Ovary (tissue), 10 donors: ENCODE results near the gene EDA2R. TPM values are rescaled to one million over a fixed set of nuclear protein-coding genes. Genes with fewer than 3 reads are reported as not detected.

Experiments used
- DNase-seq, 5 donors: peaks; one replicate each; pipeline ENCODE4 v3.0.0-alpha.2; 2019 to 2020
- H3K27ac ChIP-seq, 2 donors: fragments of 200-600 bp; one replicate each; pipeline versions ENCODE4 v1.5.1 to v1.8.0; 2019 to 2022
- H3K27me3 ChIP-seq: fragments of 200-600 bp; one replicate; pipeline ENCODE4 v1.8.0; 2022
- H3K36me3 ChIP-seq: fragments of 200-600 bp; sonication (generic); one replicate; pipeline ENCODE4 v1.5.1; 2019
- H3K4me1 ChIP-seq: one replicate; pipeline ENCODE4 v1.8.1; 2013; ENCODE audit warnings: mild to moderate bottlenecking, moderate library complexity; ENCODE audit not compliant: insufficient read depth
- H3K4me3 ChIP-seq: fragments of 200-600 bp; sonication (generic); one replicate; pipeline ENCODE4 v1.5.1; 2017
- H3K9me3 ChIP-seq, 2 donors: fragments of 200-600 bp in 1 of 2; sonication (generic) in 1 of 2; one replicate each; pipeline versions ENCODE4 v1.5.1 to v1.8.1; 2013 to 2019; ENCODE audit warnings: mild to moderate bottlenecking in 1 of 2, moderate library complexity in 1 of 2
- CTCF ChIP-seq, 3 donors: fragments of 450-650 bp in 2 of 3; fragments of 200-600 bp in 1 of 3; IDR thresholded peaks; one replicate each; pipeline versions ENCODE4 v1.5.1 to v1.8.0; 2016 to 2022; ENCODE audit warnings: antibody characterized with exemption in 3 of 3, mild to moderate bottlenecking in 1 of 3
- EP300 ChIP-seq: sonication (generic); formaldehyde crosslinking; IDR thresholded peaks from one replicate; pipeline ENCODE4 v1.6.1; 2017; ENCODE audit warnings: antibody characterized with exemption
- POLR2A ChIP-seq: fragments of 450-650 bp; IDR thresholded peaks from one replicate; pipeline ENCODE4 v1.6.1; 2017; ENCODE audit warnings: antibody characterized with exemption, mild to moderate bottlenecking, moderate library complexity
- whole genome bisulfite sequencing, 3 donors: extraction: QIAGEN DNeasy Blood & Tissue Kit in 1 of 3; methylation state at CpG; one replicate each; pipeline versions ENCODE4 v1.1.5 to v1.1.7; 2013 to 2017; 5-methylcytosine and 5-hydroxymethylcytosine counted together
- intact Hi-C, 4 donors: fragments of 100-400 bp; cut with DNase I; formaldehyde crosslinking; loops; one replicate each; pipeline versions ENCODE4 v1.11.0 to v1.15.1; 2022 to 2023
- long read RNA-seq, 3 donors: library from polyadenylated mRNA in 2 of 3; unstranded in 2 of 3; transcript quantifications; one replicate each; pipeline ENCODE4 v2.0.0 and lab custom pipeline, GENCODE V29; 2021 to 2026
- polyA plus RNA-seq, 2 donors: library from polyadenylated mRNA; stranded (reverse); fragments of 200-250 nt in 1 of 2; fragments of 350-450 nt in 1 of 2; fragmentation: Illumina TruSeq in 1 of 2; extraction: RNeasy Lipid Tissue Mini Kit (QIAGEN cat#74804) in 1 of 2; gene quantifications; one replicate each; pipeline ENCODE4 v1.2.3, GENCODE V29; 2013 to 2014
- total RNA-seq, 7 donors: library from RNA; depleted of rRNA in 2 of 7; stranded (reverse); fragments of >200 nt in 2 of 7; fragmentation: NEBNext Ultra II Directional in 3 of 7; extraction: Animal tissue kit (Norgen Biotek cat#: 25700) in 3 of 7; gene quantifications; one replicate each; pipeline versions ENCODE4 v1.1.0 to v1.2.4, GENCODE V29; 2016 to 2023
- donor health status: DM: no; HTN: no; CAD: no; lungs with moderate emphysema.
- donor health status: DM: no; HTN: no; CAD: no.
- donor health status: Bipolar disorder and iron deficiency.
- donor health status: DM: yes; HTN: yes; CAD: no.
- donor health status: DM: no; HTN: no; CAD: no.
- donor health status: DM: yes; HTN: yes; CAD: no.

The EDA2R gene
- total RNA-seq (1 to 10 TPM; 2.6 to 9.6 (median 6.0) TPM), polyA plus RNA-seq (1 to 10 TPM; 1.5 to 6.6 TPM)
- long read RNA-seq, donor 1, partial matches to known transcripts, result 2 of 9 reads
- long read RNA-seq, donor 1, other reads (novel, unspliced or antisense), result 7 of 9 reads
- long read RNA-seq, donor 2, partial matches to known transcripts, result 0 of 1 reads
- long read RNA-seq, donor 2, other reads (novel, unspliced or antisense), result 0 of 1 reads
- long read RNA-seq, donor 3, partial matches to known transcripts, result 2 of 13 reads
- long read RNA-seq, donor 3, other reads (novel, unspliced or antisense), result 11 of 13 reads

- no peaks in the 10 kb centered on the region for H3K36me3 ChIP-seq
- WGBS, 3 donors, result 27 to 32% (median 28%) methylated on average over 31 to 32 of the region's 32 CpGs
- H3K27me3 ChIP-seq, result no peaks in the 10 kb centered on the region
- intact Hi-C loops, result no loop called here
- TF ChIP-seq POLR2A (no peak), EP300 (no peak), CTCF (IDR thresholded peaks at IDR 0.05) (no peak)
- no peaks in the 10 kb centered on the region for H3K9me3 ChIP-seq
- H3K27ac ChIP-seq, result peak within 1 kb of the TSS in 1 of 2 donors; percentile 56
- peaks cover 8% of the 10 kb centered on the region for H3K4me1 ChIP-seq
- peak within 1 kb of the TSS; percentile 41 for H3K4me3 ChIP-seq
- peak; percentile 23 to 49 (median 37) for DNase-seq
Observed at GRCh38 chrX:66638591-66639500, at the start of gene EDA2R. Gene EDA2R, minus strand, starts transcription at chrX:66639078. Its CDS starts 23,058 bp downstream, at chrX:66616020.

- 32 to 39% (median 36%) methylated on average over 2 of the region's 2 CpGs for WGBS, 3 donors
- Histone ChIP-seq H3K27ac (no peak overlapping the region), H3K27me3 (no peaks in the 10 kb centered on the region), H3K9me3 (no peaks in the 10 kb centered on the region), H3K4me1 (no peaks in the 10 kb centered on the region), H3K4me3 (no peak overlapping the region), H3K36me3 (no peaks in the 10 kb centered on the region)
- TF ChIP-seq EP300 (no peak), POLR2A (no peak), CTCF (IDR thresholded peaks at IDR 0.05) (no peak)
- no peak for DNase-seq
- intact Hi-C loops, result no loop called here
Observed at GRCh38 chrX:66684196-66684595, 45.3 kb upstream of the EDA2R start.

- TF ChIP-seq CTCF (IDR thresholded peaks at IDR 0.05), result no peak
- TF ChIP-seq POLR2A, result no peak
- TF ChIP-seq EP300, result no peak
- no peaks in the 10 kb centered on the region for H3K9me3 ChIP-seq
- H3K27ac ChIP-seq, result no peak overlapping the region
- no peak for DNase-seq
- H3K36me3 ChIP-seq, result no peaks in the 10 kb centered on the region
- 74 to 80% (median 76%) methylated on average over 2 of the region's 2 CpGs for WGBS, 3 donors
- intact Hi-C loops, result no loop called here
- H3K4me3 ChIP-seq, result no peak overlapping the region
- no peaks in the 10 kb centered on the region for H3K4me1 ChIP-seq
- H3K27me3 ChIP-seq, result no peaks in the 10 kb centered on the region
Observed at GRCh38 chrX:66680451-66680850, 41.6 kb upstream of the EDA2R start.

- 51 to 56% (median 51%) methylated on average over 5 of the region's 5 CpGs for WGBS, 3 donors
- intact Hi-C loops, result no loop called here
- H3K9me3 ChIP-seq, result no peaks in the 10 kb centered on the region
- H3K4me3 ChIP-seq, result no peak overlapping the region
- no peak for TF ChIP-seq EP300
- TF ChIP-seq POLR2A, result no peak
- no peak for TF ChIP-seq CTCF (IDR thresholded peaks at IDR 0.05)
- H3K36me3 ChIP-seq, result no peaks in the 10 kb centered on the region
- H3K4me1 ChIP-seq, result no peaks in the 10 kb centered on the region
- H3K27me3 ChIP-seq, result no peaks in the 10 kb centered on the region
- DNase-seq, result no peak
- no peak overlapping the region for H3K27ac ChIP-seq
Observed at GRCh38 chrX:66677430-66677829, 38.6 kb upstream of the EDA2R start.
